WTC11 (cell line): ENCODE data around the gene CYRIA.

Experiments used
- CTCF ChIP-seq: fragments of 200-600 bp; IDR thresholded peaks from 2 replicates; pipeline ENCODE4 v1.8.0; 2022; ENCODE audit warnings: antibody characterized with exemption
- ZNF232 ChIP-seq: sonication (generic); formaldehyde crosslinking; IDR thresholded peaks from 2 replicates; pipeline ENCODE4 v1.8.0; 2022; ENCODE audit warnings: mild to moderate bottlenecking, missing genetic modification reagents
- ZNF396 ChIP-seq: fragments of 250-450 bp; sonication (Bioruptor Pico); IDR thresholded peaks from 2 replicates; pipeline ENCODE4 v1.8.0; 2021; ENCODE audit warnings: mild to moderate bottlenecking, moderate library complexity, borderline replicate concordance

GRCh38 chr2:16645775-16646559 is 19.7 kb downstream of the CYRIA start:
- TF ChIP-seq CTCF (no peak), ZNF396 (CRISPR knock-in tag) (no peak), ZNF232 (CRISPR knock-in tag) (no peak)
